SU-DHL-6 (cell line): ENCODE data around the gene GIGYF1.

Experiments
- EZH2phosphoT487 ChIP-seq: fragments of 200-600 bp; sonication (generic), shearing (Covaris generic); conservative IDR thresholded peaks from 2 replicates; pipeline ENCODE4 v1.6.1; 2018; ENCODE audit warnings: mild to moderate bottlenecking, antibody characterized with exemption, low read length, moderate library complexity, mixed read lengths
- TF ChIP-seq, protein P1 (sequence below): fragments of 200-600 bp; sonication (generic); IDR thresholded peaks from one replicate; pipeline ENCODE4 v1.5.1; 2017; ENCODE audit warnings: antibody characterized with exemption, mild to moderate bottlenecking, low read length, moderate library complexity; ENCODE audit not compliant: insufficient read depth, poor library complexity, severe bottlenecking

DNA sequence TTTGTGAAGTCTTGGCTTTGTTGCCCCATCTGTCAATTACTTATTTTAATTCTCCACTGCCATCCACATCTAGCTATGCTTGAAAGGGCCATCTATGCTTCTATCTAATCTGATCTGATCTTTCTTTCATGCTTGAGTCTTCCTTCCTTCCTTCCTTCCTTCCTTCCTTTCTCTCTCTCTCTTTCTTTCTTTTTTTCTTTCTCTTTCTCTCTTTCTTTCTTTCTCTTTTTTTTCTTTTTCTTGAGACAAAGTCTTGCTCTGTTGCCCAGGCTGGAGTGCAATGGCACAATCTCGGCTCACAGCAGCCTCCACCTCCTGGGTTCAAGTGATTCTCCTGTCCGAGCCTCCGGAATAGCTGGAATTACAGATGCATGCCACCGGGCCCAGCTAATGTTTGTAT lies 64.0 kb downstream of the GIGYF1 start:
- TF ChIP-seq, protein P1, sequence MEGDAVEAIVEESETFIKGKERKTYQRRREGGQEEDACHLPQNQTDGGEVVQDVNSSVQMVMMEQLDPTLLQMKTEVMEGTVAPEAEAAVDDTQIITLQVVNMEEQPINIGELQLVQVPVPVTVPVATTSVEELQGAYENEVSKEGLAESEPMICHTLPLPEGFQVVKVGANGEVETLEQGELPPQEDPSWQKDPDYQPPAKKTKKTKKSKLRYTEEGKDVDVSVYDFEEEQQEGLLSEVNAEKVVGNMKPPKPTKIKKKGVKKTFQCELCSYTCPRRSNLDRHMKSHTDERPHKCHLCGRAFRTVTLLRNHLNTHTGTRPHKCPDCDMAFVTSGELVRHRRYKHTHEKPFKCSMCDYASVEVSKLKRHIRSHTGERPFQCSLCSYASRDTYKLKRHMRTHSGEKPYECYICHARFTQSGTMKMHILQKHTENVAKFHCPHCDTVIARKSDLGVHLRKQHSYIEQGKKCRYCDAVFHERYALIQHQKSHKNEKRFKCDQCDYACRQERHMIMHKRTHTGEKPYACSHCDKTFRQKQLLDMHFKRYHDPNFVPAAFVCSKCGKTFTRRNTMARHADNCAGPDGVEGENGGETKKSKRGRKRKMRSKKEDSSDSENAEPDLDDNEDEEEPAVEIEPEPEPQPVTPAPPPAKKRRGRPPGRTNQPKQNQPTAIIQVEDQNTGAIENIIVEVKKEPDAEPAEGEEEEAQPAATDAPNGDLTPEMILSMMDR = no peak
- TF ChIP-seq EZH2phosphoT487 = no peak
